Measurements from ENCODE around the gene RAP1GDS1.

DNA sequence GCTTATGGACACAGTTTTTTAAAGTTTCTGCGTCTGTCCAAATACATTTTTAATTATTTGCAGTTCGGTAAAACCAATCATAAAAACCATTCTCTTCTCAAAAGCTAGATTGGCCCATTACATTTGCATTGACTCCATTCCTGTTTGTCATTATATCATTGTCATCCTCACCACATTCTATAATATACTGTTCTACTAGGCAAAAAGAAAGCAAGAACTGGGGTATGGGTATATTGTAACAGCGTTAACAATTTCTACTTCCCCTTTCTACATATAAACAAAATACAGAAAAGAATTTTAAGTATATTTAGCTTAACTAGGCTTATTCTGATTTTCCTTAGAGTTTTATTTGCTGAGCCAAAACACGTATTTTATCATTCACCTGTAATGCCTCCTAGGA is 91.8 kb downstream of the RAP1GDS1 start:
- TF ChIP-seq CTCF (IDR thresholded peaks at IDR 0.05) (no peak), ZFX (IDR thresholded peaks at IDR 0.05; ENCODE audit: borderline replicate concordance) (no peak)
